HG03066 (cell line): ENCODE measurements around the gene P2RX1.
"Not testable (repeated sequence)": the region's sequence is repeated elsewhere in the genome, so short reads cannot be mapped to it uniquely, and the experiment has no call there.

Experiments used
- ATAC-seq: cut with Tn5 transposase; IDR thresholded peaks from one replicate; pipeline ENCODE4 v1.9.1; 2021; ENCODE audit warnings: low read depth; ENCODE audit not compliant: unreplicated experiment

The P2RX1 gene

DNA sequence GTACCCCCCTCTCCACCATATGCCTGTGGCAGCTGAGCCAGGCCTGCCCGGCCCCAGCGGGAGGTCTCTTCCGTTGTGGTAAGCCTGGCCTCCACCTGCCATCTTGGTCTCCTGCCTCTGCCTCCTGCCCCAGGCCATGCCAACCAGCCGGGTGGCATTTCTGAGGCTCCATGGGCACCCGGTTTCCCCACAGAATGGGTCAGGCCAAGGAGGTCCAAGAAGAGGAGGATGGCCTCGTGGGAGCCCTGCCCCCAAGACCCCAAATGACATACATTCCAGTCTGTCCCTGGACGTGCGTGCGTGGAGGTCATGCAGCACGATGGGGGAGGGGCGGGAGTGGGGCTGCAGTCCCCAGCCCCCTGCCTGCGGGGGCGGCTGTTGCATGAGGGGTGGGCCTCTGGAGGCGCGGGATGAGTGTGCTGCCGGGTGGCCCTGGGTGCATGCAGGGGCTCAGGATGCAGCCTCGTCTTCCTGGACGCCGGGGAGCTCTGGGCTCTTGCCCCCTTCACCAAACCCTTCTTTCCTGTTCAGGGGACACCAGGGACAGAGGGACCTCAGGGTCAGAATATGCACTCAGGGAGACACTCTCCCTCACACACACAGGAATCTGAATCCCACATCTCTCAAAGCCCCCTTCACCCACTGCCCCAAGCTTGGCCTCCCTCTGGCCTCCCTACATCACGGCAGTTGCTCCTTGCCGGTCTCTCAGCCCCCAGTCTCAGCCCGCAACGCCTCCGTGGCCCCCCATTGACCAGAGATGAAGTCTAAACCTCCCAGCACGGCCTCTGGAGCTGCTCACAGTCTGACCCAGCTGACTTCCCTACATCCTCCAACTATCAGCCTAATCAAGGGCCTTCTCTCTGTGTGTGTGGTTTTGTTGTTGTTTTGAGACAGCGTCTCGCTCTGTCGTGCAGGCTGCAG lies 54.2 kb downstream of the P2RX1 start:
- ATAC-seq, result no peak

DNA sequence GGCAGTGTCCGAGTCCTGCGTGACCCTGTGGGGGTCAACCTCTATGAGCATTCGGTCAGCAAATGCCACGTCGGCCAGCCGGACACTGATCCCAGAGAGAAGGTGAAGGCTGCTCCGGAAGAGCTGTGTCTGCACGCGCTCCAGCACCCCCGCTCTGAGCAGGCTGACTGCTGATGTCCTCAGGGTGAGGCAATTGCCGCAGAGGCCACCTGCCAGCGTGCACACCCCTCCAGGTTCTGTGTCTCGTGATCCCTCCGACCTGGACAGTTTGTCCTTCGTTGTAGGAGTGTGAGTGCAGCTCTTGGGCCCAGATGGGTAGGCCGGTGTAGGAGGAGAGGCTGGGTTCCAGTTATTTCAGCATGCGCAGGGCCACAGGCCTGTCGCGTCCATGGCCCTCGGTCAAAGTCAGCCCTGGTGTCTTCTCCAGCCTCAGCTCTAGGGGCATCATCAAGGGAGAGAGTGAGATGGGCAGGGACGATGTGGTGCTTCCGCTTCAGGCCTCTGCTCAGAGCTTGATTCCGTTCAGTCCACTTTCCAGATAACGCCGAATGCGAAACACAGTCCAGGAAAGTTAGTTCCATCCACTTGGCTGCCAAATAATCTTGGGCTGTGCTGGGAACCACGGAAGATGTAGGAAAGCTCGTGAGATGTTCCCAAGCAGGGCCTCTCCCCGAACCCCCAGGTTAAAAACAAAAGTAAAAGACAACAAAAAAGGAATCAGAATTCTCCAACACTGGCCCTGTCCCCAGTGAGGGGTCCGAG lies 55.1 kb downstream of the P2RX1 start:
- no peak for ATAC-seq

- ATAC-seq, result no peak
Observed at GRCh38 chr17:3859940-3860339, 56.3 kb downstream of the P2RX1 start.

GRCh38 chr17:3857261-3858105 lies 58.8 kb downstream of the P2RX1 start:
- no peak for ATAC-seq

DNA sequence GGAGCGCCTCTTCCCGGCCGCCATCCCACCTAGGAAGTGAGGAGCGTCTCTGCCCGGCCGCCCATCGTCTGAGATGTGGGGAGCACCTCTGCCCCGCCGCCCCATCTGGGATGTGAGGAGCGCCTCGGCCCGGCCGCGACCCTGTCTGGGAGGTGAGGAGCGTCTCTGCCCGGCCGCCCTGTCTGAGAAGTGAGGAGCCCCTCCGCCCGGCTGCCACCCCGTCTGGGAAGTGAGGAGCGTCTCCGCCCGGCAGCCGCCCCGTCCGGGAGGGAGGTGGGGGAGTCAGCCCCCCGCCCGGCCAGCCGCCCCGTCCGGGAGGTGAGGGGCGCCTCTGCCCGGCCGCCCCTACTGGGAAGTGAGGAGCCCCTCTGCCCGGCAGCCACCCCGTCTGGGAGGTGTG lies 62.1 kb downstream of the P2RX1 start:
- ATAC-seq, result not testable (repeated sequence)

DNA sequence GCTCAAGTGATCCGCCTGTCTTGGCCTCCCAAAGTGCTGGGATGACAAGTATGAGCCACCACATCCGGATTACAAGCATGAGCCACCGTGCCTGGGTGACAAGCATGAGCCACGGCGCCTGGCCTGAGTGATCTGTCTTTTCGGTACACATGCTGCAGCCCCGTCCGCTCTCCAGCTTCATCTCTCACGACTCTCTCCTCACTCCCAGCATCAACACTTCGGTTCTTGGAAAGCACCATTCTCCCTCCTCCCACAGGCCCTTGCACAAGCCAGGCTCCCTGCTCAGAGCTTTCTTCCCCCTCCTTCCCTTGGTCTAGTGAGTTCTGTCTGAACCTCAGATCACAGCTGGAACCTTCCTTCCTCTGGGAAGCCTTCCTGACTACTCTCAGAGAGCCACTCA lies 63.7 kb downstream of the P2RX1 start:
- ATAC-seq, result no peak

GRCh38 chr17:3851461-3852100 lies 64.7 kb downstream of the P2RX1 start:
- ATAC-seq, result no peak

- ATAC-seq, result no peak
Observed at GRCh38 chr17:3848229-3848835, 67.9 kb downstream of the P2RX1 start.

DNA sequence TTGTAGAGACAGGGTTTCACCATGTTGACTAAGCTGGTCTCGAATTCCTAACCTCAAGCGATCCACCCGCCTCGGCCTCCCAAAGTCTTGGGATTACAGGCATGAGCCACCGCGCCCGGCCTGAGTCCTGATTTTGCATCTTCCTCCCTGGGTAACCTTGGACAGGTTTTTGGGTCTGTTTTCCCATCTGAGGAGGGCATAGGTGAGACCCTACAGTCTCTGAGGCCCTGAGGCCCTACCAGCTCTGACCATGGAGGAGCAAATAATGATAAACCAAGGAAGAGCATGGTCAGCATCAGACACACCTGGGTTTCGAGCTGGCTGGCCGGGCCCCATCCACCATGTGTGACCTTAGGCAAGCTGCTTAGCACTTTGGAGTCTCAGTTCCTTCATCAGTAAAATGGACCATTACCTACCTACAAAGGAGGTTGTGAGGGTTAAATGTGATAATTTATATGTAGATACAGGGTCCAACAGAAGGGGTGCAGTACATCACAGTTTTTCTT lies 69.0 kb downstream of the P2RX1 start:
- ATAC-seq, result no peak
